Rectal smooth muscle tissue (tissue), 1 donor: Measurements from ENCODE around the gene IFNAR1.
A peak's percentile ranks its signal among the peaks of the same experiment; 100 is the strongest.

ENCODE experiments used
- H3K27ac ChIP-seq: one replicate; pipeline ENCODE4 v1.7.0; 2013; ENCODE audit warnings: low read depth, low read length, inconsistent platforms
- H3K27me3 ChIP-seq: one replicate; pipeline ENCODE4 v1.7.0; 2013; ENCODE audit warnings: low read length; ENCODE audit not compliant: control insufficient read depth, insufficient read depth
- H3K36me3 ChIP-seq: one replicate; pipeline ENCODE4 v1.7.0; 2013; ENCODE audit warnings: low read length; ENCODE audit not compliant: control insufficient read depth, insufficient read depth
- H3K4me1 ChIP-seq: one replicate; pipeline ENCODE4 v1.7.0; 2013; ENCODE audit warnings: low read length; ENCODE audit not compliant: control insufficient read depth, insufficient read depth
- H3K4me3 ChIP-seq: one replicate; pipeline ENCODE4 v1.7.0; 2013; ENCODE audit warnings: low read length
- H3K9ac ChIP-seq: one replicate; pipeline ENCODE4 v1.7.0; 2013; ENCODE audit warnings: low read length

IFNAR1 gene

GRCh38 chr21:33324291-33325221 lies at the start of gene IFNAR1:
Gene IFNAR1, plus strand, starts transcription at chr21:33324970. Its CDS starts 86 bp downstream, at chr21:33325056.
- Histone ChIP-seq H3K27me3 (no peaks in the 10 kb centered on the region), H3K27ac (peak within 1 kb of the TSS; percentile 98), H3K36me3 (no peaks in the 10 kb centered on the region), H3K4me1 (peaks cover 5% of the 10 kb centered on the region), H3K4me3 (peak within 1 kb of the TSS; percentile 95), H3K9ac (peak within 1 kb of the TSS; percentile 91)

GRCh38 chr21:33278721-33279120 lies 46.0 kb upstream of the IFNAR1 start:
- Histone ChIP-seq H3K4me1 (no peaks in the 10 kb centered on the region), H3K27me3 (no peaks in the 10 kb centered on the region), H3K4me3 (no peak overlapping the region), H3K36me3 (peaks cover 9% of the 10 kb centered on the region), H3K9ac (no peak overlapping the region), H3K27ac (no peak overlapping the region)

GRCh38 chr21:33279330-33279820 lies 45.4 kb upstream of the IFNAR1 start:
- no peak overlapping the region for H3K9ac ChIP-seq
- no peaks in the 10 kb centered on the region for H3K4me1 ChIP-seq
- H3K27me3 ChIP-seq: no peaks in the 10 kb centered on the region
- no peak overlapping the region for H3K27ac ChIP-seq
- peaks cover 9% of the 10 kb centered on the region for H3K36me3 ChIP-seq
- H3K4me3 ChIP-seq: no peak overlapping the region

GRCh38 chr21:33281096-33281652 lies 43.6 kb upstream of the IFNAR1 start:
- Histone ChIP-seq H3K27ac (no peak overlapping the region), H3K9ac (no peak overlapping the region), H3K27me3 (no peaks in the 10 kb centered on the region), H3K4me3 (no peak overlapping the region), H3K36me3 (peaks cover 11% of the 10 kb centered on the region), H3K4me1 (no peaks in the 10 kb centered on the region)

- Histone ChIP-seq H3K4me3 (no peak overlapping the region), H3K4me1 (no peaks in the 10 kb centered on the region), H3K36me3 (peaks cover 12% of the 10 kb centered on the region), H3K27ac (no peak overlapping the region), H3K9ac (no peak overlapping the region), H3K27me3 (no peaks in the 10 kb centered on the region)
Observed at GRCh38 chr21:33283203-33283602, 41.6 kb upstream of the IFNAR1 start.

- Histone ChIP-seq H3K4me1 (no peaks in the 10 kb centered on the region), H3K9ac (no peak overlapping the region), H3K27me3 (no peaks in the 10 kb centered on the region), H3K27ac (no peak overlapping the region), H3K36me3 (peaks cover 18% of the 10 kb centered on the region), H3K4me3 (no peak overlapping the region)
Observed at GRCh38 chr21:33286076-33286475, 38.7 kb upstream of the IFNAR1 start.

- Histone ChIP-seq H3K27me3 (no peaks in the 10 kb centered on the region), H3K9ac (no peak overlapping the region), H3K36me3 (peaks cover 19% of the 10 kb centered on the region), H3K4me3 (no peak overlapping the region), H3K27ac (no peak overlapping the region), H3K4me1 (no peaks in the 10 kb centered on the region)
Observed at GRCh38 chr21:33286600-33287456, 37.9 kb upstream of the IFNAR1 start.

- no peak overlapping the region for H3K9ac ChIP-seq
- H3K4me3 ChIP-seq: no peak overlapping the region
- H3K27me3 ChIP-seq: no peaks in the 10 kb centered on the region
- H3K36me3 ChIP-seq: peaks cover 23% of the 10 kb centered on the region
- no peaks in the 10 kb centered on the region for H3K4me1 ChIP-seq
- no peak overlapping the region for H3K27ac ChIP-seq
Observed at GRCh38 chr21:33289199-33289819, 35.5 kb upstream of the IFNAR1 start.

- no peak overlapping the region for H3K9ac ChIP-seq
- peaks cover 23% of the 10 kb centered on the region for H3K36me3 ChIP-seq
- H3K4me1 ChIP-seq: no peaks in the 10 kb centered on the region
- no peak overlapping the region for H3K27ac ChIP-seq
- no peaks in the 10 kb centered on the region for H3K27me3 ChIP-seq
- H3K4me3 ChIP-seq: no peak overlapping the region
Observed at GRCh38 chr21:33290441-33290840, 34.3 kb upstream of the IFNAR1 start.

GRCh38 chr21:33291686-33292085 lies 33.1 kb upstream of the IFNAR1 start:
- H3K4me1 ChIP-seq: no peaks in the 10 kb centered on the region
- no peak overlapping the region for H3K4me3 ChIP-seq
- H3K9ac ChIP-seq: no peak overlapping the region
- peaks cover 16% of the 10 kb centered on the region for H3K36me3 ChIP-seq
- no peaks in the 10 kb centered on the region for H3K27me3 ChIP-seq
- no peak overlapping the region for H3K27ac ChIP-seq

- no peaks in the 10 kb centered on the region for H3K4me1 ChIP-seq
- H3K27me3 ChIP-seq: no peaks in the 10 kb centered on the region
- no peak overlapping the region for H3K4me3 ChIP-seq
- H3K27ac ChIP-seq: no peak overlapping the region
- H3K9ac ChIP-seq: no peak overlapping the region
- H3K36me3 ChIP-seq: peaks cover 16% of the 10 kb centered on the region
Observed at GRCh38 chr21:33292724-33293123, 32.0 kb upstream of the IFNAR1 start.

GRCh38 chr21:33293136-33293535 lies 31.6 kb upstream of the IFNAR1 start:
- no peak overlapping the region for H3K9ac ChIP-seq
- no peaks in the 10 kb centered on the region for H3K27me3 ChIP-seq
- H3K27ac ChIP-seq: no peak overlapping the region
- H3K4me1 ChIP-seq: no peaks in the 10 kb centered on the region
- no peak overlapping the region for H3K4me3 ChIP-seq
- H3K36me3 ChIP-seq: peaks cover 16% of the 10 kb centered on the region
